ENCODE measurements around the gene FRMD4A. TPM values are rescaled to one million over a fixed set of nuclear protein-coding genes. Genes with fewer than 3 reads are reported as not detected.

The FRMD4A gene
- total and polyA plus RNA-seq, 11 donors: 12.2 to 58.1 (median 28.1) TPM

DNA sequence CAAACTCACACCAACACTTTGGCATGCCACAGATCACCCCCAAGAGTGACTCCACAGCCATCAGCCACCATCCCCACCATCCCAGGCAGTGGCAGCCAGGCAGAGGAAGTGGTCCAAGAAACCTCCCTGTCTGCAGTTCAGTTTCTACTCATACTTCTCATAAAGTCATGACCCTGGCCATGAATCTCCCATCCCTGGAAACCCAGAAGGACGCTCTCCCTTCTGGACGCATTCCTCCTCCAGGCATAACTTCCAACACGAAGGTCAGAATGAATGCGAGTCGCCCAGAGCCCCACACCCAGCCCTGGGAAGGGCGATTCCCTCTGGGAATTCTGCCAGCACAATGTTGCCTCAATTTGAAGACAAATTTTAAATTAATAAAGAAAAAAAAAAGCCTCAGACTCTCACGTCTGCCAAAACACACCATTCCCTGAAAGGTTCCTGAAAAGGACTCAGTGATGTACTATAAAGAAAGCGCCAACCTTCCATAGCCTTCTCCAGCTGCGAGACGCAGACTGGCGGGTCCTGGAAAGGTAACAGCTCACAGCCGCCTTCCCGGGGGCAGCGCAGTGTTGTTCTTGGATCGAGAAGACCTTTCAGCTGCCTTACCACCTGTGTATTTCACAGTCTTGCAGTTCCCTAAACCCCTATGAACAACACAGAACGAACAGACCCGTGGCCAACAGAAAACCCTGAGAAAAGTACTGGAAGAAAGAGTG is 307.6 kb downstream of the FRMD4A start:
- H3K4me1 ChIP-seq: peaks cover 0 to 3% (median 0%) of the 10 kb centered on the region in 12 donors
- TF ChIP-seq, protein P1, sequence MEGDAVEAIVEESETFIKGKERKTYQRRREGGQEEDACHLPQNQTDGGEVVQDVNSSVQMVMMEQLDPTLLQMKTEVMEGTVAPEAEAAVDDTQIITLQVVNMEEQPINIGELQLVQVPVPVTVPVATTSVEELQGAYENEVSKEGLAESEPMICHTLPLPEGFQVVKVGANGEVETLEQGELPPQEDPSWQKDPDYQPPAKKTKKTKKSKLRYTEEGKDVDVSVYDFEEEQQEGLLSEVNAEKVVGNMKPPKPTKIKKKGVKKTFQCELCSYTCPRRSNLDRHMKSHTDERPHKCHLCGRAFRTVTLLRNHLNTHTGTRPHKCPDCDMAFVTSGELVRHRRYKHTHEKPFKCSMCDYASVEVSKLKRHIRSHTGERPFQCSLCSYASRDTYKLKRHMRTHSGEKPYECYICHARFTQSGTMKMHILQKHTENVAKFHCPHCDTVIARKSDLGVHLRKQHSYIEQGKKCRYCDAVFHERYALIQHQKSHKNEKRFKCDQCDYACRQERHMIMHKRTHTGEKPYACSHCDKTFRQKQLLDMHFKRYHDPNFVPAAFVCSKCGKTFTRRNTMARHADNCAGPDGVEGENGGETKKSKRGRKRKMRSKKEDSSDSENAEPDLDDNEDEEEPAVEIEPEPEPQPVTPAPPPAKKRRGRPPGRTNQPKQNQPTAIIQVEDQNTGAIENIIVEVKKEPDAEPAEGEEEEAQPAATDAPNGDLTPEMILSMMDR (IDR thresholded peaks at IDR 0.05): no peak
- no peak for TF ChIP-seq POLR2A (IDR thresholded peaks at IDR 0.05)
- no peak for DNase-seq
- H3K27ac ChIP-seq: peak overlapping the region in 3 of 12 donors; percentile 21 to 26 (median 21)
- H3K27me3 ChIP-seq: peaks cover 0 to 5% (median 0%) of the 10 kb centered on the region in 9 donors
- 70 to 77% (median 76%) methylated on average over 17 of the region's 17 CpGs for WGBS, 4 donors
- no peaks in the 10 kb centered on the region for H3K36me3 ChIP-seq
- peaks cover 0 to 11% (median 0%) of the 10 kb centered on the region in 12 donors for H3K9me3 ChIP-seq
- intact Hi-C loops (cut with DNase I): loop anchor here in 1 of 10 donors (5.0 kb wide), 1 partner anchor 66 kb away; no protein-coding TSS in a partner anchor
- H3K4me3 ChIP-seq: peak overlapping the region in 6 of 12 donors; percentile 18 to 32 (median 28)
- ATAC-seq: no peak

DNA sequence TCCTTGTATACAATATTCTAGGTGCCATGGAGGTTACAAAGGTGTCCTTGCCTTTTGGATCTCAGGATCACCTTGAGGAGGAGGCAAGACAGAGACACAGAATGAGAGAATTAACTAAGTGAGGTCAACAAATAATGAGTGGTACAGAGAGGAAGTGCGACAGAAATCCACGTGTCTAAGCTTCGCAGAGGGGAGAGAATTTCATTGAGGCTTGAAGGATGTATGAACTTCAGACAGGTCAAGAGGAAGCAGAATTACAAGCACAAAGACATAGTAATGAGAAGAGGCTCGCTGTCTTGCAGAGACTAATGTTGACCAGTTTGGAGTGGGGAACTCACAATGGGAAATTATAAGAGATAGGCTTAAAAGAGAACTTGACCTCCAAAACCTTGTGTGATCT is 308.7 kb downstream of the FRMD4A start:
- Histone ChIP-seq H3K27me3 (peaks cover 0 to 5% (median 0%) of the 10 kb centered on the region in 9 donors), H3K4me1 (peaks cover 0 to 6% (median 0%) of the 10 kb centered on the region in 12 donors), H3K9me3 (peaks cover 0 to 11% (median 0%) of the 10 kb centered on the region in 12 donors), H3K4me3 (no peak overlapping the region), H3K27ac (no peak overlapping the region), H3K36me3 (no peaks in the 10 kb centered on the region)
- no peak for TF ChIP-seq POLR2A (IDR thresholded peaks at IDR 0.05)
- TF ChIP-seq, protein P1 (IDR thresholded peaks at IDR 0.05): no peak
- 77 to 90% (median 84%) methylated on average over 4 of the region's 4 CpGs for WGBS, 4 donors
- no peak for ATAC-seq
- intact Hi-C loops (cut with DNase I): loop anchor here in 1 of 10 donors (5.0 kb wide), 1 partner anchor 65 kb away; no protein-coding TSS in a partner anchor
- no peak for DNase-seq

DNA sequence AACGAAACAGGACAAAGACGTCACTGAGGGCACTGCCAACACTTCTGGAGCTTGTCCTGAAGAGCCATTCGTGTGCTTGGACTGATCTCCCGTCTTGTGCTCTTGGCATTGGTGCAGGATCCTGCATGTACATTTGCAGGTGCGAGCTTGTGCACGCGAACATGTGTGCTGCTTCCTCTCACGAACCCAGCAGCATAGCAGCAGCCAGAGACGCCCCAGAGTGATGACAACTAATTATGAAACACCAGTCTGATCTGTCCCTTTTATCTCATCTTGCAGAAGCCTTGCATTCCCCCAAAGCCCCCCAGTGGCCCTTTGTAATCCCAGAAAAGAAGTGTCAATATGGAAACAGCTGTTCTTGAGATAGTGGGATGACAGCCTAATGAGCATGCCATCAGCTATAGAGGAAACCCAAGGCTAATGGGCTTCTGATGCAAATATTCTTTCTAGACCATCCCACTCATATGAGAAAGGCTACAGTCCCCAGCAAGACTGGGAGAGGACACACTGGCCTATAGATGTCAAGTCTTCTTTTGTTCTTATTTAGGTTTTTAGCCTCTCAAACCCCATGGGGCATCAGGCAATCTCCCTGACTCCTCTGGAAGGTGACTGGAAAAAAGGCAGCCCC is 310.6 kb downstream of the FRMD4A start:
- WGBS, 4 donors: 37 to 56% (median 50%) methylated on average over 9 of the region's 9 CpGs
- intact Hi-C loops (cut with DNase I): loop anchor here in 1 of 10 donors (5.0 kb wide), 1 partner anchor 63 kb away; no protein-coding TSS in a partner anchor
- DNase-seq: no peak
- Histone ChIP-seq H3K27me3 (peaks cover 0 to 5% (median 0%) of the 10 kb centered on the region in 9 donors), H3K36me3 (no peaks in the 10 kb centered on the region), H3K4me3 (no peak overlapping the region), H3K9me3 (peaks cover 0 to 11% (median 0%) of the 10 kb centered on the region in 12 donors), H3K27ac (no peak overlapping the region), H3K4me1 (peaks cover 0 to 23% (median 13%) of the 10 kb centered on the region in 12 donors)
- TF ChIP-seq, protein P1 (IDR thresholded peaks at IDR 0.05): no peak
- no peak for TF ChIP-seq POLR2A (IDR thresholded peaks at IDR 0.05)
- ATAC-seq: no peak

DNA sequence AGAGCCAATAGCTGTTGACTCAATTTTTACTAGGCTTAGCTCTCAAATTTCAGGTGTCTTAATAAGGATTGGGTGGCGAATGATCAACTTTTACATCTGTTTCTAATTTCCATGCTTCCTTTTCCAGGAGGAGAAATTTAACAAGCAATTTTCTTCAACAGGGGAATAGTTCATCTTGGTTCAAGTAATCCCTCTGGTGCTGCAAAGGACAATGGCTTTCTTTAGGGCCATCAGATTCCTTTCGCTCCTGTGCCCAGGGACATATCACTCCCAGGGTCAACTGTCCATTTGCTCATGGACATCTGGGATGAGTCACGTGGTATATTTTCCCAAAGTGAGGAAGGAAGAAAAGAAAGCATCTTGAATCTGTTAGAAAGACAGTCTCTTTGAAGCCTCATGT is 313.3 kb downstream of the FRMD4A start:
- no peak for DNase-seq
- no peak for TF ChIP-seq POLR2A (IDR thresholded peaks at IDR 0.05)
- TF ChIP-seq, protein P1 (IDR thresholded peaks at IDR 0.05): no peak
- WGBS, 4 donors: 53 to 73% (median 55%) methylated on average over 3 of the region's 3 CpGs
- H3K4me1 ChIP-seq: peaks cover 0 to 24% (median 13%) of the 10 kb centered on the region in 12 donors
- no peak overlapping the region for H3K4me3 ChIP-seq
- H3K27me3 ChIP-seq: peaks cover 0 to 5% (median 0%) of the 10 kb centered on the region in 9 donors
- peaks cover 0 to 11% (median 0%) of the 10 kb centered on the region in 12 donors for H3K9me3 ChIP-seq
- H3K27ac ChIP-seq: no peak overlapping the region
- H3K36me3 ChIP-seq: no peaks in the 10 kb centered on the region
- no peak for ATAC-seq
- intact Hi-C loops (cut with DNase I): no loop called here

Measured in heart left ventricle (tissue), 16 donors.